Esophagus muscularis mucosa (tissue), 4 donors: Measurements from ENCODE around the gene CD55.

Experiments used
- CTCF ChIP-seq, 3 experiments: fragments of 200-600 bp in 2 of 3; fragments of 450-650 bp in 1 of 3; sonication (generic) in 2 of 3; IDR thresholded peaks; one replicate each; pipeline ENCODE4 v1.5.1; 2017 to 2019; ENCODE audit warnings: antibody characterized with exemption in 3 of 3, mild to moderate bottlenecking in 2 of 3, moderate library complexity in 1 of 3
- EP300 ChIP-seq: sonication (generic); formaldehyde crosslinking; IDR thresholded peaks from one replicate; pipeline ENCODE4 v1.6.1; 2017; ENCODE audit warnings: antibody characterized with exemption
- POLR2A ChIP-seq: fragments of 450-650 bp; IDR thresholded peaks from one replicate; pipeline ENCODE4 v1.6.1; 2017; ENCODE audit warnings: antibody characterized with exemption, moderate library complexity, mild to moderate bottlenecking, low read depth
- POLR2AphosphoS5 ChIP-seq, 2 donors: sonication (generic); formaldehyde crosslinking; IDR thresholded peaks; one replicate each; pipeline ENCODE4 v1.6.1; 2017; ENCODE audit warnings: antibody characterized with exemption in 2 of 2

GRCh38 chr1:207277241-207277640, 44.2 kb upstream of the CD55 start:
- TF ChIP-seq POLR2AphosphoS5 (IDR thresholded peaks at IDR 0.05): no peak
- TF ChIP-seq CTCF (IDR thresholded peaks at IDR 0.05): no peak
- TF ChIP-seq POLR2A: no peak
- TF ChIP-seq EP300: no peak
